OCI-LY7 (cell line): ENCODE results near the gene ARL6IP6. TPM values are rescaled to one million over a fixed set of nuclear protein-coding genes. Genes with fewer than 3 reads are reported as not detected.
"Not testable (repeated sequence)": the region's sequence is repeated elsewhere in the genome, so short reads cannot be mapped to it uniquely, and the experiment has no call there.

ENCODE experiments used
- BruUV-seq: library from RNA; stranded (reverse); fragments of 400-500 nt; replicated peaks from 2 replicates; lab custom pipeline; 2021; lab: Mats Ljungman, UMichigan
- CTCF ChIA-PET: fragments of 300-600 bp; sonication (Branson Sonifier 250); formaldehyde crosslinking; loops from one replicate; lab custom pipeline; 2022; ENCODE audit warnings: antibody characterized with exemption; ENCODE audit not compliant: unreplicated experiment; lab: Charles Lee
- POLR2A ChIA-PET: fragments of 300-600 bp; sonication (Branson Sonifier 250); formaldehyde crosslinking; loops from one replicate; lab custom pipeline; 2022; ENCODE audit warnings: antibody characterized with exemption; lab: Charles Lee
- DNase-seq: peaks from one replicate; pipeline ENCODE4 v3.0.0-alpha.2; 2015; ENCODE audit warnings: low spot score
- H2AFZ ChIP-seq: fragments of 200-600 bp; sonication (generic), shearing (Covaris generic); 2 replicates; pipeline ENCODE4 v1.6.1; 2014; ENCODE audit warnings: mild to moderate bottlenecking, antibody characterized with exemption, low read length, moderate library complexity
- H3K27ac ChIP-seq: fragments of 200-600 bp; sonication (generic); 2 replicates; pipeline ENCODE4 v1.5.1; 2014; ENCODE audit warnings: mixed run types, low read depth, mild to moderate bottlenecking, moderate library complexity, low read length, inconsistent platforms; ENCODE audit not compliant: poor library complexity, severe bottlenecking
- H3K36me3 ChIP-seq: fragments of 200-600 bp; sonication (generic); 2 replicates; pipeline ENCODE4 v1.6.1; 2014; ENCODE audit warnings: mild to moderate bottlenecking, antibody characterized with exemption, low read length, moderate library complexity, mixed read lengths; ENCODE audit not compliant: insufficient read depth
- H3K4me1 ChIP-seq: fragments of 200-600 bp; sonication (generic); 2 replicates; pipeline ENCODE4 v1.5.1; 2014; ENCODE audit warnings: mild to moderate bottlenecking, low read length; ENCODE audit not compliant: insufficient read depth, poor library complexity, severe bottlenecking
- H3K4me2 ChIP-seq: fragments of 200-600 bp; sonication (generic); 2 replicates; pipeline ENCODE4 v1.6.1; 2014; ENCODE audit warnings: mild to moderate bottlenecking, low read length
- H3K4me3 ChIP-seq: fragments of 200-600 bp; sonication (generic); 2 replicates; pipeline ENCODE4 v1.5.1; 2014; ENCODE audit warnings: mild to moderate bottlenecking, low read depth, low read length; ENCODE audit not compliant: poor library complexity, severe bottlenecking
- H3K79me2 ChIP-seq: fragments of 200-600 bp; sonication (generic); 2 replicates; pipeline ENCODE4 v1.6.1; 2016; ENCODE audit warnings: low read depth, mild to moderate bottlenecking, low read length, moderate library complexity, mixed read lengths; ENCODE audit not compliant: insufficient read depth
- H3K9me2 ChIP-seq: fragments of 200-600 bp; sonication (generic); 2 replicates; pipeline ENCODE4 v1.6.1; 2016; ENCODE audit warnings: mild to moderate bottlenecking, low read length, mixed read lengths; ENCODE audit not compliant: insufficient read depth
- H3K9me3 ChIP-seq: fragments of 200-600 bp; sonication (generic); 2 replicates; pipeline ENCODE4 v1.6.1; 2014; ENCODE audit warnings: mild to moderate bottlenecking, mixed run types, low read length, mixed read lengths
- H4K20me1 ChIP-seq: fragments of 200-600 bp; sonication (generic); 2 replicates; pipeline ENCODE4 v1.6.1; 2014; ENCODE audit warnings: mild to moderate bottlenecking, antibody characterized with exemption, low read length, moderate library complexity, mixed read lengths; ENCODE audit not compliant: insufficient read depth
- EZH2phosphoT487 ChIP-seq: fragments of 200-600 bp; sonication (generic); IDR thresholded peaks from 2 replicates; pipeline ENCODE4 v1.6.1; 2018; ENCODE audit warnings: low read depth, borderline replicate concordance, mild to moderate bottlenecking, mixed run types, antibody characterized with exemption, low read length, moderate library complexity, mixed read lengths
- intact Hi-C: fragments of 100-400 bp; cut with micrococcal nuclease; formaldehyde crosslinking; loops from one replicate; pipeline ENCODE4 v1.10.0; 2022; ENCODE audit not compliant: unreplicated experiment
- total RNA-seq, 2 experiments: library from RNA; depleted of rRNA in 1 of 2; stranded (reverse); fragments of >200 nt in 1 of 2; shearing (Covaris generic) in 1 of 2; gene quantifications; 2 replicates each; pipeline ENCODE4 v1.2.3, GENCODE V29; 2014 to 2022
- TF ChIP-seq, protein P1 (sequence below): fragments of 200-600 bp; sonication (generic); conservative IDR thresholded peaks from 2 replicates; pipeline ENCODE4 v1.5.1; 2014; ENCODE audit warnings: mild to moderate bottlenecking, antibody characterized with exemption, low read length, moderate library complexity, mixed read lengths

ARL6IP6 gene
- total RNA-seq, 2 experiments from 2014 or later = 34.6 to 61.8 TPM

DNA sequence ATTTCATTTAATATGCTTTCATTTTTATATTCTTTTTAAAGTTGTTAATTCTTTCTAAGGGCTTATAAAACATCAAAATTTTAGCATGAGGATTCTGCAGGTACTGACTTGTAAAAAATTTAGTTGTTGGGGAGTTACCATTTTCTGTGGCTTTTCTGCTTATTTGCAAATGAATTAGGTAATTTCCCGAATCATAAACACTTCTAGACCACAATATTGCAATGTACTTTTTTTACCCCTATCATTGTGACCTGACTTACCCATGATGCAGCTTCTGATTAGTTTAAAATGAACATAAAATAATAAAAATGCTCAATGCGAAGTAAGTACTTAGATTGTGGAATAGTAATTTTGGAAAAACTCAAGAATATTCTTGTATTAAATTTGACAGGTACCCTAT lies 11.4 kb downstream of the ARL6IP6 start:
- Histone ChIP-seq H3K4me1 (peaks cover 23% of the 10 kb centered on the region), H3K4me3 (no peak overlapping the region), H3K27ac (no peak overlapping the region), H3K36me3 (peaks cover 97% of the 10 kb centered on the region), H3K9me2 (no peaks in the 10 kb centered on the region), H3K4me2 (peak overlapping the region; percentile 17; the same call in 1 of the 2 replicates), H3K79me2 (peaks cover 89% of the 10 kb centered on the region), H2AFZ (no peak overlapping the region), H4K20me1 (peaks cover 12% of the 10 kb centered on the region; the same call in 1 of the 2 replicates), H3K9me3 (0 out of 2 replicates have a peak, but pooled peaks cover 3% of the 10 kb centered on the region)
- POLR2A ChIA-PET = interaction anchor here (0.7 to 2.3 kb wide), 5 partner anchors 9 to 854 kb away, joined by 3 to 12 read pairs (median 4); partner anchors contain the start of genes ARL6IP6 and PRPF40A
- TF ChIP-seq EZH2phosphoT487 = no peak
- TF ChIP-seq, protein P1, sequence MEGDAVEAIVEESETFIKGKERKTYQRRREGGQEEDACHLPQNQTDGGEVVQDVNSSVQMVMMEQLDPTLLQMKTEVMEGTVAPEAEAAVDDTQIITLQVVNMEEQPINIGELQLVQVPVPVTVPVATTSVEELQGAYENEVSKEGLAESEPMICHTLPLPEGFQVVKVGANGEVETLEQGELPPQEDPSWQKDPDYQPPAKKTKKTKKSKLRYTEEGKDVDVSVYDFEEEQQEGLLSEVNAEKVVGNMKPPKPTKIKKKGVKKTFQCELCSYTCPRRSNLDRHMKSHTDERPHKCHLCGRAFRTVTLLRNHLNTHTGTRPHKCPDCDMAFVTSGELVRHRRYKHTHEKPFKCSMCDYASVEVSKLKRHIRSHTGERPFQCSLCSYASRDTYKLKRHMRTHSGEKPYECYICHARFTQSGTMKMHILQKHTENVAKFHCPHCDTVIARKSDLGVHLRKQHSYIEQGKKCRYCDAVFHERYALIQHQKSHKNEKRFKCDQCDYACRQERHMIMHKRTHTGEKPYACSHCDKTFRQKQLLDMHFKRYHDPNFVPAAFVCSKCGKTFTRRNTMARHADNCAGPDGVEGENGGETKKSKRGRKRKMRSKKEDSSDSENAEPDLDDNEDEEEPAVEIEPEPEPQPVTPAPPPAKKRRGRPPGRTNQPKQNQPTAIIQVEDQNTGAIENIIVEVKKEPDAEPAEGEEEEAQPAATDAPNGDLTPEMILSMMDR = no peak
- CTCF ChIA-PET = interaction anchor here (0.8 to 1.5 kb wide), 2 partner anchors 9 to 13 kb away, joined by 3 to 5 read pairs; no protein-coding TSS in a partner anchor
- DNase-seq = no peak
- intact Hi-C loops = no loop called here
- TSS peak; percentile 0 for BruUV-seq

DNA sequence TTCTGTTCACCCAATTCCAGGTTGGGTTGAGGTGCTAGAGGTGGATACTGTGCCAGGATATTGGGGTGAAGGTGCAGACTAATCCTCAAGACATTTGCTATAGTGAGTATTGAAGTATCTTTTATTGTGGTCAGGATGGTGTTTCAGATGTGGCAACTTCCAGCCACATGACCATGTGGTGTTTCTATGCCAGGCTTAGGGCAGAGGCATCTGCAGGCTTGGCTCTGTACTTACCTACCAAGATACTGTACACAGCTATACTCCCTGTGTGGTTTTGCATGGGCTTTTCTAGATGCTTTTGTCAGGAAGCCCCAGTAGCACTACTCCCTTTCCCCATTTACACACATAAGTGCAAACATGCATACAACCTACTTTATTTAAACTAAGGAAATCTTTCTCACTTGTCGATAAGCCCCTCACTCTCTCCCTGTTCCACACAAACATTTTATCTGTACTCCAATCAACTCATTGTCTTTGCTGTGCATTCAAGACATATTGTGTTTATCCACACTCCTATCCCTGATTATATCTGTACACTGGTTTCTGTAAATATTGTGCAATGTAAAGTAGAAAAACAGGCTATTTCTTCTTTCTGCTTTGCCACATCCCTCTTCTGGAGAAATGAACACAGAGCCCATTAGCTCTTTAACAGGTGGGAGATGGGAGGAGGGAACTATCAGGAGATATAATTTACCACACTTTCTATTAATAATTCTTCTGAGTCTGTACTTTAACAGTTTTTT lies 12.3 kb downstream of the ARL6IP6 start:
- Histone ChIP-seq H3K9me2 (no peaks in the 10 kb centered on the region), H3K4me3 (no peak overlapping the region), H3K4me1 (peaks cover 23% of the 10 kb centered on the region), H4K20me1 (0 out of 2 replicates have a peak, but pooled peaks cover 5% of the 10 kb centered on the region), H3K4me2 (peak overlapping the region; percentile 17; the same call in 1 of the 2 replicates), H3K36me3 (peaks cover 97% of the 10 kb centered on the region), H2AFZ (no peak overlapping the region), H3K79me2 (peaks cover 85% of the 10 kb centered on the region), H3K27ac (no peak overlapping the region), H3K9me3 (no peaks in the 10 kb centered on the region)
- POLR2A ChIA-PET = interaction anchor here (1.1 to 2.3 kb wide), 4 partner anchors 8 to 13 kb away, joined by 3 to 12 read pairs (median 10); partner anchors contain the start of genes ARL6IP6 and PRPF40A
- DNase-seq = peak; percentile 9
- intact Hi-C loops = no loop called here
- TF ChIP-seq EZH2phosphoT487 = no peak
- TF ChIP-seq, protein P1 = no peak
- BruUV-seq = no TSS peak
- CTCF ChIA-PET = no interaction called here

DNA sequence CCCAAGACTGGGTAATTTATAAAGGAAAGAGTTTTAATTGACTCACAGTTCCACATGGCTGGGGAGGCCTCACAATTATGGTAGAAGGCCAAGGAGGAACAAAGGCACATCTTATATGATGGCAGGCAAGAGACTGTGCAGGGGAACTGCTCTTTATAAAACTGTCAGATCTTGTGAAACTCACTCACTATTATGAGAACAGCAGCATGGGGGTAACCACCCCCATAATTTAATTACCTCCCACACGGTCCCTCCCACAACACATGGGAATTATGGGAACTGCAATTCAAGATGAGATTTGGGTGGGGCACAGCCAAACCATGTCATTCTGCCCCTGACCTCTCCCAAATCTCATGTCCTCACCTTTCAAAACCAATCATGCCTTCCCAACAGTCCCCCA lies 19.1 kb downstream of the ARL6IP6 start:
- intact Hi-C loops, H3K4me2 ChIP-seq, H3K4me1 ChIP-seq, H3K4me3 ChIP-seq, POLR2A ChIA-PET, CTCF ChIA-PET, H4K20me1 ChIP-seq, H2AFZ ChIP-seq, H3K9me2 ChIP-seq, BruUV-seq, H3K27ac ChIP-seq, DNase-seq: not testable (repeated sequence)
- Histone ChIP-seq H3K36me3 (peaks cover 95% of the 10 kb centered on the region), H3K79me2 (peaks cover 42% of the 10 kb centered on the region), H3K9me3 (peaks cover 12% of the 10 kb centered on the region; the same call in 1 of the 2 replicates)
